SK-N-MC (cell line): ENCODE data around the gene PARVA.

Experiments used
- EZH2 ChIP-seq: fragments of 200-600 bp; sonication (generic); IDR thresholded peaks from one replicate; pipeline ENCODE4 v1.6.1; 2017; ENCODE audit warnings: antibody characterized with exemption
- FOXP2 ChIP-seq: optimal IDR thresholded peaks from 2 replicates; pipeline ENCODE3; 2011; ENCODE audit warnings: mild to moderate bottlenecking, moderate library complexity; ENCODE audit not compliant: insufficient read depth; ENCODE audit errors: extremely low read length, control extremely low read depth
- POLR2AphosphoS5 ChIP-seq: IDR thresholded peaks from 2 replicates; pipeline ENCODE4 v1.6.1; 2012; ENCODE audit warnings: mild to moderate bottlenecking, low read depth, low read length, borderline replicate concordance

DNA sequence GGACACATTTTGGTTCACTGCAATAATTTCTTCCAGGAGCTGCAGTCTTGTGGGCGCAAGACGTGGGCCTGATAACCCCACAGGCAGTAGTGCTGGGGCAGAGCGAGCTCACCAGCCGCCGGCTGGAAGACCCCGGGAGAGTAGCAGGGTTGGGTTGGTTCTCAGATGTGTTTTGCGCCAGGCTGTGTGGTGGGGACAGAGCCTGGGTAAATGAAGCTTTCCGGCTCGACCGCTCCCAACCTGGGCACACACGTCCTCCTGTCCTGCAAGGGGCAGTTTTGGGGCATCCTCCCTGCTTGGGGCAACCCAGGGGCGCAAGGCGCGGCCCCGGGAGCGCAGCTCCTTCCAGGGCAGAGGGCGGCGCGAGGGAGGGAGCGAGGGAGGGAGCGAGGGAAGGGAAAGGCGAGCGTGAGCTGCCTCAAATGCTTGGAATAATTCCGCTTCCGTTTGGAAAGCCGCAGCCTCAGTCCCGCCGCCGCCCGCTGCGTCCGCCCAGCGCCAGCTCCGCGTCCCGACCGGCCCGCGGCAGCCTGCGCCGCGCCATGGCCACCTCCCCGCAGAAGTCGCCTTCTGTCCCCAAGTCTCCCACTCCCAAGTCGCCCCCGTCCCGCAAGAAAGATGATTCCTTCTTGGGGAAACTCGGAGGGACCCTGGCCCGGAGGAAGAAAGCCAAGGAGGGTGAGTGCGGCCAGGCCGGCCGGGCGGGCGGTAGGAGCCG, at the start of gene PARVA:
- TF ChIP-seq EZH2 (no peak), POLR2AphosphoS5 (peak; percentile 35; the same call in 1 of the 2 replicates), FOXP2 (no peak)
